ENCODE data around the gene KRT13.

- no peak for TF ChIP-seq POLR2AphosphoS5 (IDR thresholded peaks at IDR 0.05)
- TF ChIP-seq CTCF (IDR thresholded peaks at IDR 0.05): no peak
- TF ChIP-seq POLR2A (IDR thresholded peaks at IDR 0.05): no peak
Measured at GRCh38 chr17:41466988-41467387, 38.4 kb downstream of the KRT13 start, which contains the start of gene KRT32.

Measured in sigmoid colon (tissue), 4 donors.